Ramos (cell line): ENCODE results near the gene MRPL2.

Source experiments
- in situ Hi-C: fragments of 300-500 bp; cut with MboI; formaldehyde crosslinking; loops from one replicate; pipeline ENCODE4 v1.14.3; 2022; ENCODE audit warnings: low sequenced_read_pairs; ENCODE audit not compliant: unreplicated experiment

The MRPL2 gene

GRCh38 chr6:43059168-43060033 lies at the start of gene MRPL2, which contains the start of gene KLC4:
Gene MRPL2, minus strand, starts transcription at chr6:43059434. Its CDS starts 53 bp downstream, at chr6:43059381.
Gene KLC4, plus strand, starts transcription at chr6:43059631. Its CDS starts 1,705 bp downstream, at chr6:43061336.
- in situ Hi-C loops = no loop called here

- in situ Hi-C loops = no loop called here
Observed at GRCh38 chr6:43107344-43108062, 48.3 kb upstream of the MRPL2 start.

GRCh38 chr6:43105538-43106222 lies 46.4 kb upstream of the MRPL2 start:
- in situ Hi-C loops = no loop called here

- in situ Hi-C loops = no loop called here
Observed at GRCh38 chr6:43103253-43103876, 44.1 kb upstream of the MRPL2 start.

GRCh38 chr6:43101497-43101896 lies 42.3 kb upstream of the MRPL2 start:
- in situ Hi-C loops = no loop called here

- in situ Hi-C loops = no loop called here
Observed at GRCh38 chr6:43097502-43097901, 38.3 kb upstream of the MRPL2 start.

- in situ Hi-C loops = no loop called here
Observed at GRCh38 chr6:43097098-43097489, 37.9 kb upstream of the MRPL2 start.

- in situ Hi-C loops = no loop called here
Observed at GRCh38 chr6:43096451-43097097, 37.3 kb upstream of the MRPL2 start.

- in situ Hi-C loops = no loop called here
Observed at GRCh38 chr6:43095939-43096338, 36.7 kb upstream of the MRPL2 start.

- in situ Hi-C loops = no loop called here
Observed at GRCh38 chr6:43093436-43094289, 34.4 kb upstream of the MRPL2 start.

GRCh38 chr6:43092635-43093034 lies 33.4 kb upstream of the MRPL2 start:
- in situ Hi-C loops = no loop called here

- in situ Hi-C loops = no loop called here
Observed at GRCh38 chr6:43091436-43091991, 32.3 kb upstream of the MRPL2 start.

- in situ Hi-C loops = no loop called here
Observed at GRCh38 chr6:43091020-43091419, 31.8 kb upstream of the MRPL2 start.

GRCh38 chr6:43090559-43090956 lies 31.3 kb upstream of the MRPL2 start:
- in situ Hi-C loops = no loop called here

GRCh38 chr6:43089874-43090558 lies 30.8 kb upstream of the MRPL2 start:
- in situ Hi-C loops = no loop called here

GRCh38 chr6:43089467-43089866 lies 30.2 kb upstream of the MRPL2 start:
- in situ Hi-C loops = no loop called here

- in situ Hi-C loops = no loop called here
Observed at GRCh38 chr6:43088654-43089056, 29.4 kb upstream of the MRPL2 start.

- in situ Hi-C loops = no loop called here
Observed at GRCh38 chr6:43086022-43086658, 26.9 kb upstream of the MRPL2 start.
